ENCODE data around the gene NPTX1. TPM values are rescaled to one million over a fixed set of nuclear protein-coding genes. Genes with fewer than 3 reads are reported as not detected.

Gene NPTX1, protein sequence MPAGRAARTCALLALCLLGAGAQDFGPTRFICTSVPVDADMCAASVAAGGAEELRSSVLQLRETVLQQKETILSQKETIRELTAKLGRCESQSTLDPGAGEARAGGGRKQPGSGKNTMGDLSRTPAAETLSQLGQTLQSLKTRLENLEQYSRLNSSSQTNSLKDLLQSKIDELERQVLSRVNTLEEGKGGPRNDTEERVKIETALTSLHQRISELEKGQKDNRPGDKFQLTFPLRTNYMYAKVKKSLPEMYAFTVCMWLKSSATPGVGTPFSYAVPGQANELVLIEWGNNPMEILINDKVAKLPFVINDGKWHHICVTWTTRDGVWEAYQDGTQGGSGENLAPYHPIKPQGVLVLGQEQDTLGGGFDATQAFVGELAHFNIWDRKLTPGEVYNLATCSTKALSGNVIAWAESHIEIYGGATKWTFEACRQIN
- total RNA-seq (2014; rRNA removed; shearing (Covaris generic)) (20.1 and 20.5 TPM in 2 replicates), polyA plus RNA-seq (2016; fragmentation: Nextera tagmentation; extraction: Ambion mirVana) (3.4 and 4.1 TPM in 2 replicates)
- long read RNA-seq, full-length matches to known transcripts: 1 of 5 reads
- long read RNA-seq, partial matches to known transcripts: 0 of 5 reads
- long read RNA-seq, other reads (novel, unspliced or antisense): 4 of 5 reads

DNA sequence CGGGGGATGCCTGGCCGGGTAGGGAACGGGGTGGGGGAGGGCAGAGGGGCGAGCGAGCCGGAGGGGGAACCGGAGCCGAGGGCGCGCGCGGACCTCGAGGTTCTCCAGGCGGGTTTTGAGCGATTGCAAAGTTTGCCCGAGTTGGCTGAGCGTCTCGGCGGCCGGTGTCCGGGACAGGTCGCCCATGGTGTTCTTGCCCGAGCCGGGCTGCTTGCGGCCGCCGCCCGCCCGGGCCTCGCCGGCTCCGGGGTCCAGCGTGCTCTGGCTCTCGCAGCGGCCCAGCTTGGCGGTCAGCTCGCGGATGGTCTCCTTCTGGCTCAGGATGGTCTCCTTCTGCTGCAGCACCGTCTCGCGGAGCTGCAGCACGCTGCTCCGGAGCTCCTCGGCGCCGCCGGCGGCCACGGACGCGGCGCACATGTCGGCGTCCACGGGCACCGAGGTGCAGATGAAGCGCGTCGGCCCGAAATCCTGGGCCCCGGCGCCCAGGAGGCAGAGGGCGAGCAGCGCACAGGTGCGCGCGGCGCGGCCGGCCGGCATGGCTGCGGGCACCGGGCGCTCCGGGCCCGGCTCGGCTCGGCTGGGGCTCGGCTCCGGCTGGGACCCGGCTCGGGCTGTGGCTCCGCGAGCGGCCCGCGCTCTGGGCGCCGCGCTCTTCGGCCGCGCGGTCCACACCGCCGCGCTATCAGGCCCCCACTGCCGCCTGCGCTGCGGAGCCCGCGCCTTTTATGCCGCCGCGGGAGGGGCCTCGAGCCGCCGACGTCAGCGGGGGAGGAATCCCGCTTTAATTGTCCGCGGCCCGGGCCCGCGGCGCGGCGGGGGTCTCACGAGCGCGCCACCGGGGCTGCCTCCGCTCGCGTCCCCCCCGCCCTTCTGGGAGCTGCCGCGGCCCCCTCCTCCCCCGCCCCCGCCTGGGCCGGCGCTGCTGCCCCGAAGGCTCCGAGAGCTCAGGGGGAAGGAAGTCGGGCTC is at the start of gene NPTX1:
Gene NPTX1, minus strand, starts transcription at position 698 of the 967 bp plus-strand sequence. Its CDS starts 161 bp downstream, at position 537.
- DNase-seq (ENCODE audit: low spot score) (peak; percentile 49), ATAC-seq (peak; percentile 7)
- peaks cover 80% of the 10 kb centered on the region for H3K27me3 Mint-ChIP-seq (ENCODE audit: insufficient read depth, low read depth, poor library complexity)
- TF ChIP-seq STAT1 (IDR thresholded peaks at IDR 0.05; ENCODE audit: unreplicated experiment): no peak
- TF ChIP-seq EZH2 (IDR thresholded peaks at IDR 0.05; ENCODE audit: low read depth, unreplicated experiment): peak; percentile 84
- TF ChIP-seq EZH2phosphoT487 (IDR thresholded peaks at IDR 0.05; ENCODE audit: unreplicated experiment): peak; percentile 30
- no peaks in the 10 kb centered on the region for H3F3A ChIP-seq (replicated peaks; ENCODE audit: low read depth)
- peaks cover 7% of the 10 kb centered on the region; the same call in 1 of the 2 replicates for H3K4me1 ChIP-seq (ENCODE audit: insufficient read depth)
- peak within 1 kb of the TSS; percentile 60 for H3K4me3 ChIP-seq
- H2AFZ ChIP-seq: peak within 1 kb of the TSS; percentile 63; the same call in 1 of the 2 replicates
- H3K4me2 ChIP-seq: peak within 1 kb of the TSS; percentile 84
- no peaks in the 10 kb centered on the region; the same call in 2 of the 3 replicates for H3K9me3 Mint-ChIP-seq
- H4K20me1 ChIP-seq (replicated peaks; ENCODE audit: insufficient read depth): 0 out of 2 replicates have a peak, but pooled peaks cover 5% of the 10 kb centered on the region
- H3K4me1 Mint-ChIP-seq: peaks cover 21% of the 10 kb centered on the region
- no peaks in the 10 kb centered on the region for H3K36me3 ChIP-seq (ENCODE audit: insufficient read depth)
- H3K4me3 Mint-ChIP-seq: peak within 1 kb of the TSS; percentile 56
- H3K27ac ChIP-seq (ENCODE audit: low read depth): no peak within 1 kb of the TSS
- no peaks in the 10 kb centered on the region for H3K9me2 ChIP-seq (ENCODE audit: insufficient read depth)
- H3K27me3 ChIP-seq (ENCODE audit: insufficient read depth): peaks cover 99% of the 10 kb centered on the region
- no peaks in the 10 kb centered on the region for H3K79me2 ChIP-seq (replicated peaks; ENCODE audit: insufficient read depth)
- H3K36me3 Mint-ChIP-seq (ENCODE audit: low read depth): peaks cover 3% of the 10 kb centered on the region; the same call in 1 of the 3 replicates
- no peak within 1 kb of the TSS for H3K27ac Mint-ChIP-seq

DNA sequence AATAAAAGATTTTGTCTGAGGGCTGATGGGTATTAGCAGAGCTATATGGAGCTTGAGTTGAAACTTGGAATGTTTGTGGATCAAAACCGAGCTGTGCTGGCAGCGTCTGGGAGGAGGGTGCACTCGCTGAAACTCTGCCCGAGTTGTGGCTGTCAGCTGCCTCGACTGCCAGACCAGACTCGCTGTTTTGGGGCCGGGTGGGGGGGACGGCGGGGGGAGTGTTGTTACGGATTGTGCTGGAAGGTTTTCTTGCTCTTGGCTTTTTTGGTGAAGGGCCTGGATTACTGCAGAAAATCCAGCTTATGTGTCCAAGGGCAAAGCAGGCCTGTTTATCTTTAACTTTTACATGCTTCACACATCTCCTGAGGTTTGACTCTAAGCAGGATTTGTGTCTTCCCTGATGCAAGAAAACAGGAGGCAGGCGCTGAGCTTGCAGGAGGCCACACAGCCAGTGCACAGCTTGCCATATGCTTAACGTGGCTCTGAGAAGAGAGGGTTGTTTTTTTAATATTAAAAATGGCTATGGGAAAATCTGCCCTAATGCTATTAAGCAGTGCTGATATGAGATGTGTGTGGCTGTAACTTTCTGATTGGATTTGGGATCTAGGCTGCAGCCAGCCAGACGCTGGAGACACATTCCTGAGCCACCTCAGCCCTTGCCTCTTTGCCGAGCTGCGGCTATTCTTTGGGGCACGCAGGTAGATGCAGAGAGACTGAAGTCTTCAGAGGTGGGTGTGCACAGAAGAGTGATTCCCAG is 47.7 kb upstream of the NPTX1 start:
- peaks cover 16% of the 10 kb centered on the region for H3K27me3 Mint-ChIP-seq (ENCODE audit: insufficient read depth, low read depth, poor library complexity)
- H2AFZ ChIP-seq: no peak overlapping the region
- no peak overlapping the region for H3K27ac ChIP-seq (ENCODE audit: low read depth)
- TF ChIP-seq ZNF331 (CRISPR knock-in tag; IDR thresholded peaks at IDR 0.05; ENCODE audit: low read depth): no peak
- no peak for TF ChIP-seq EZH2phosphoT487 (IDR thresholded peaks at IDR 0.05; ENCODE audit: unreplicated experiment)
- TF ChIP-seq POLR2AphosphoS5 (IDR thresholded peaks at IDR 0.05; ENCODE audit: low read depth): no peak
- no peak for TF ChIP-seq REST (IDR thresholded peaks at IDR 0.05; ENCODE audit: unreplicated experiment)

More for the DNA sequence above, 47.7 kb upstream of the NPTX1 start:
- no peak overlapping the region for H3K27ac Mint-ChIP-seq
- Histone ChIP-seq H3K79me2 (replicated peaks; ENCODE audit: insufficient read depth) (no peaks in the 10 kb centered on the region), H3K4me1 (ENCODE audit: insufficient read depth) (peaks cover 12% of the 10 kb centered on the region; the same call in 1 of the 2 replicates), H3K36me3 (ENCODE audit: insufficient read depth) (no peaks in the 10 kb centered on the region), H3K4me2 (no peak overlapping the region), H3K27me3 (ENCODE audit: insufficient read depth) (no peaks in the 10 kb centered on the region), H3F3A (replicated peaks; ENCODE audit: low read depth) (no peaks in the 10 kb centered on the region), H3K4me3 (no peak overlapping the region), H4K20me1 (replicated peaks; ENCODE audit: insufficient read depth) (no peaks in the 10 kb centered on the region), H3K9me2 (ENCODE audit: insufficient read depth) (no peaks in the 10 kb centered on the region)
- peaks cover 21% of the 10 kb centered on the region for H3K4me1 Mint-ChIP-seq
- H3K9me3 Mint-ChIP-seq: no peaks in the 10 kb centered on the region
- no peak overlapping the region for H3K4me3 Mint-ChIP-seq
- no peak for ATAC-seq
- no peaks in the 10 kb centered on the region for H3K36me3 Mint-ChIP-seq (ENCODE audit: low read depth)
- DNase-seq (ENCODE audit: low spot score): no peak
